AG04449 (cell line): ENCODE data around the gene MEIS3.

ENCODE experiments used
- CTCF ChIA-PET: fragments of 350-600 bp; formaldehyde crosslinking; extraction: SDS; loops from one replicate; lab custom pipeline; 2021; ENCODE audit warnings: antibody characterized with exemption; lab: Yijun Ruan, JAX
- POLR2A ChIA-PET: fragments of 400-600, 350-600 bp; formaldehyde crosslinking; extraction: SDS; loops from one replicate; lab custom pipeline; 2020; ENCODE audit warnings: antibody characterized with exemption, inconsistent platforms; lab: Yijun Ruan, JAX
- DNase-seq: peaks from one replicate; pipeline ENCODE4 v3.0.0-alpha.2; 2010; ENCODE audit warnings: low read depth, low spot score
- H3K4me3 ChIP-seq: 2 replicates; pipeline ENCODE4 v1.5.1; 2011; ENCODE audit warnings: low read depth, mild to moderate bottlenecking, control low read depth, low read length
- CTCF ChIP-seq: IDR thresholded peaks from one replicate; pipeline ENCODE4 v1.5.1; 2011; ENCODE audit warnings: mild to moderate bottlenecking, moderate library complexity, low read length, control low read depth, inconsistent platforms; ENCODE audit not compliant: insufficient read depth; ENCODE audit errors: missing control alignments

MEIS3 gene

DNA sequence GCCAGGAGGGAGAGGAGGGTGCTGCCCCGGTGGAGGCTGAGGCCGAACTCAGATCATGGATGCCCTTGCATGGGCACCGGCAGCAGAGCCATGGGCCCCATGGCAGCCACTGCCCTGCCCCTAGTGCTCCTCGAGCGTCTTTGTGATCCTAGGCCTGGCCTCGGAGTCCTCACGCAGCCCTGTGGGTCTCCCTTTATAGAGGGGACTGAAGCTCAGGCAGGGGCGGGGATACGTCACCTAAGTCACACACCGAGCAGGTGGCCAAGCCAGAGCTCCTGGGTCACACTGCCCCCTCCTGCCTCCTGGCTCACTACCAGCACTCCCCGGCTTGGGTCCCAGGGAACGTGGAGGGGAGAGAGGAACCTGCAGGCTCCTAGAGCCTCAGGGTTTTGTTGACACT, 41.5 kb downstream of the MEIS3 start:
- TF ChIP-seq CTCF = no peak
- DNase-seq = no peak
- POLR2A ChIA-PET = no interaction called here
- H3K4me3 ChIP-seq = no peak overlapping the region
- CTCF ChIA-PET = interaction anchor here (1.0 to 3.8 kb wide), 3 partner anchors 13 to 32 kb away, joined by 4 to 29 read pairs (median 5); partner anchors contain the start of gene DHX34

- no peak for DNase-seq
- POLR2A ChIA-PET = no interaction called here
- H3K4me3 ChIP-seq = no peak overlapping the region
- TF ChIP-seq CTCF = no peak
- CTCF ChIA-PET = interaction anchor here (1.0 to 3.8 kb wide), 3 partner anchors 14 to 31 kb away, joined by 4 to 29 read pairs (median 5); partner anchors contain the start of gene DHX34
Observed at GRCh38 chr19:47377208-47377701, 42.1 kb downstream of the MEIS3 start.

GRCh38 chr19:47376589-47377144, 42.7 kb downstream of the MEIS3 start:
- H3K4me3 ChIP-seq = no peak overlapping the region
- CTCF ChIA-PET = interaction anchor here (1.2 to 3.8 kb wide), 2 partner anchors 14 to 28 kb away, joined by 7 to 29 read pairs; partner anchors contain the start of gene DHX34
- no peak for DNase-seq
- POLR2A ChIA-PET = no interaction called here
- no peak for TF ChIP-seq CTCF

DNA sequence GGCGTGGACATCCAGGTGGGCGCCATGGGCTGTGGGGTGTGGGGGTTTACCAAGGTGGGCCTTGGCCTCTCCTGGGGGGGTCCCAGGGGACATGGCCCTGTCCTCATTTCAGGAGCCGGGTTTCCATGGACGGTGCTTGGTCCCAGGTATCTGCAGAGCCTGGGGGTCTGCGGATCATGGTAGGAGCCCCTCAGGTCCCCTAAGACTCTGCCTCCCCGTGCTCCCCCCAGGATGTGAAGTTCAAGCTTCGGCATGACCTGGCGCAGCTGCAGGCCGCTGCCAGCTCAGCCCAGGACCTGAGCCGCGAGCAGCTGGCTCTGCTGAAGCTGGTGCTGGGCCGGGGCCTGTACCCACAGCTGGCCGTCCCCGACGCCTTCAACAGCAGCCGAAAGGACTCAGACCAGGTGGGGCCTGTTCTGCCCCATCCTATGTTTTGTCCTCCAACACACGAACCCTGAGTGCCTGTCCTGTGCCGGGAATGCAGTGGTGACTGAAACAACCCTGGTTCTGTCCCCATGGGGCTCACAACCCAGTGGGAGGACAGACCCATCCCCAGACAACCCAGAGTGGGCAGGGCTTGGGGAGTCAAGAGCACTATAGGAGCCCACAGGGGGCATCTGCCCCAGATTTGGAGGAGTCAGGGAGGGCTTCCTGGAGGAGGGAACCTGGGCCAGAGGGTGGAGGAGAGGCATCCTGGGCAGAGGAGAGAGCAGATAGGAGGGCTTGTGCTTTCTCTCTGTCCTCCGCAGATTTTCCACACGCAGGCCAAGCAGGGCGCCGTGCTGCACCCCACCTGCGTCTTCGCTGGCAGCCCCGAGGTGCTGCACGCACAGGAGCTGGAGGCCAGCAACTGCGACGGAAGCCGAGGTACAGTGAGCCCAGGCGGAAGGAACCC, 43.4 kb downstream of the MEIS3 start:
- ChIA-PET POLR2A (no interaction called here), CTCF (interaction anchor here (0.8 to 3.8 kb wide), 4 partner anchors 15 to 81 kb away, joined by 3 to 29 read pairs (median 12); partner anchors contain the start of gene DHX34)
- DNase-seq = no peak
- H3K4me3 ChIP-seq = no peak overlapping the region
- no peak for TF ChIP-seq CTCF

GRCh38 chr19:47374876-47375693, 44.2 kb downstream of the MEIS3 start:
- ChIA-PET POLR2A (no interaction called here), CTCF (interaction anchor here (0.8 to 3.8 kb wide), 4 partner anchors 16 to 80 kb away, joined by 3 to 29 read pairs (median 12); partner anchors contain the start of gene DHX34)
- H3K4me3 ChIP-seq = no peak overlapping the region
- TF ChIP-seq CTCF = no peak
- no peak for DNase-seq
